OCI-LY3 (cell line): ENCODE data around the gene ARL10.

Experiments
- CTCF ChIP-seq: fragments of 200-600, 300-600 bp; sonication (generic); IDR thresholded peaks from 2 replicates; pipeline ENCODE4 v1.5.1; 2014; ENCODE audit warnings: antibody characterized with exemption, low read length, low read depth
- EZH2phosphoT487 ChIP-seq: fragments of 200-600 bp; shearing (Covaris generic); IDR thresholded peaks from 2 replicates; pipeline ENCODE4 v1.6.1; 2018; ENCODE audit warnings: antibody characterized with exemption, mixed run types, low read depth

- TF ChIP-seq CTCF: no peak
- no peak for TF ChIP-seq EZH2phosphoT487
These were observed 23.3 kb downstream of the ARL10 start, which contains the start of the genes HIGD2A and NOP16 for GRCh38 chr5:176388444-176389134.
